Hepatocyte (in vitro differentiated cells): ENCODE data around the gene ANG. TPM values are rescaled to one million over a fixed set of nuclear protein-coding genes. Genes with fewer than 3 reads are reported as not detected.

Experiments used
- DNase-seq: peaks from one replicate; pipeline ENCODE4 v3.0.0-alpha.2; 2016; ENCODE audit warnings: low spot score
- H2AFZ ChIP-seq: fragments of 200-600 bp; sonication (generic); 2 replicates; pipeline ENCODE4 v1.6.0; 2016; ENCODE audit warnings: antibody characterized with exemption, mild to moderate bottlenecking
- H3K27ac ChIP-seq: fragments of 200-600 bp; sonication (generic); 2 replicates; pipeline ENCODE4 v1.5.1; 2016; ENCODE audit warnings: mild to moderate bottlenecking
- H3K27me3 ChIP-seq: fragments of 200-600 bp; sonication (generic); 2 replicates; pipeline ENCODE4 v1.6.1; 2016
- H3K36me3 ChIP-seq: fragments of 200-600 bp; sonication (generic); replicated peaks from 2 replicates; pipeline ENCODE4 v1.5.1; 2016; ENCODE audit warnings: low read depth; ENCODE audit not compliant: insufficient read depth
- H3K4me1 ChIP-seq: fragments of 200-600 bp; sonication (generic); 2 replicates; pipeline ENCODE4 v1.5.1; 2016; ENCODE audit warnings: mild to moderate bottlenecking, moderate library complexity; ENCODE audit not compliant: insufficient read depth
- H3K4me2 ChIP-seq: fragments of 200-600 bp; sonication (generic); 2 replicates; pipeline ENCODE4 v1.6.0; 2016
- H3K4me3 ChIP-seq: fragments of 200-600 bp; sonication (generic); 2 replicates; pipeline ENCODE4 v1.5.1; 2016; ENCODE audit warnings: mild to moderate bottlenecking
- H3K79me2 ChIP-seq: fragments of 200-600 bp; sonication (generic); 2 replicates; pipeline ENCODE4 v1.6.0; 2017; ENCODE audit warnings: mild to moderate bottlenecking
- H3K9me2 ChIP-seq: fragments of 200-600 bp; sonication (generic); replicated peaks from 2 replicates; pipeline ENCODE4 v1.6.0; 2017; ENCODE audit warnings: mild to moderate bottlenecking; ENCODE audit not compliant: insufficient read depth
- H3K9me3 ChIP-seq: fragments of 200-600 bp; sonication (generic); 2 replicates; pipeline ENCODE4 v1.5.1; 2016; ENCODE audit warnings: low read depth, mild to moderate bottlenecking
- H4K20me1 ChIP-seq: fragments of 200-600 bp; sonication (generic); 2 replicates; pipeline ENCODE4 v1.6.0; 2016; ENCODE audit warnings: mild to moderate bottlenecking; ENCODE audit not compliant: insufficient read depth, poor library complexity, severe bottlenecking
- EZH2 ChIP-seq: fragments of 200-600 bp; sonication (generic); IDR thresholded peaks from 2 replicates; pipeline ENCODE4 v1.6.1; 2016; ENCODE audit warnings: antibody characterized with exemption, mild to moderate bottlenecking, borderline replicate concordance
- EZH2phosphoT487 ChIP-seq: fragments of 200-600 bp; sonication (generic); IDR thresholded peaks from one replicate; pipeline ENCODE4 v1.6.1; 2018; ENCODE audit warnings: antibody characterized with exemption, mild to moderate bottlenecking, low read depth, moderate library complexity; ENCODE audit not compliant: unreplicated experiment, severe bottlenecking
- WGBS: methylation state at CpG from one replicate; pipeline ENCODE4 v1.1.6; 2016; ENCODE audit warnings: low lambda C conversion rate; ENCODE audit errors: missing lambda C conversion rate; 5-methylcytosine and 5-hydroxymethylcytosine counted together
- polyA plus RNA-seq: library from polyadenylated mRNA; unstranded; fragments of >200 nt; fragmentation: Nextera tagmentation; extraction: Ambion mirVana; gene quantifications from 2 replicates; pipeline ENCODE4 v1.2.1, GENCODE V29; 2016
- total RNA-seq: library from RNA; depleted of rRNA; stranded (reverse); fragments of >200 nt; gene quantifications from 2 replicates; pipeline ENCODE4 v1.2.3, GENCODE V29; 2014
- TF ChIP-seq, protein P1 (sequence below): fragments of 200-600 bp; sonication (generic); IDR thresholded peaks from 2 replicates; pipeline ENCODE4 v1.5.1; 2016; ENCODE audit warnings: antibody characterized with exemption, mild to moderate bottlenecking; ENCODE audit not compliant: poor library complexity

The ANG gene
- total and polyA plus RNA-seq, 2 experiments from 2014 or later, result 79.1 to 103 TPM

DNA sequence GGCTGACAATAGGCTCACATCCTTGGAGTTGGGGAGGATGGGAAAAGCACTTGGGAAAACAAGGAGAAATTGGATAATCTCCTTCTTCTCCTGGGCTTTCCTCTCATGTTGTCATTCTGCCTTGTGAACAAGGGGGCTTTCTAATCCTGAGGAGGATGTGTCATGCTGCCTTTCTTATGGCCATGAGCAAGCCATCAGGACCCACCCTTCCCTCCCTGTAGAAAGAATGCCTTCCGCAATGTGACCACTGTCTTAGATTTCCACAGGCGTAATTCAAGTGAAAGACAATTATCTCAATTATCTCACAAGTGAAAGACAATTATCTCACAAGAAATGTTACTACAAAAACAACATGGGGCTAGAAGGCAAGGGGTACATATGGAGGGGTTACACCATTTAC is 44.0 kb upstream of the ANG start:
- Histone ChIP-seq H2AFZ (no peak overlapping the region), H3K4me2 (no peak overlapping the region), H3K4me3 (no peak overlapping the region), H3K27ac (no peak overlapping the region), H3K9me2 (no peaks in the 10 kb centered on the region), H3K9me3 (no peaks in the 10 kb centered on the region), H4K20me1 (no peaks in the 10 kb centered on the region), H3K27me3 (peaks cover 8% of the 10 kb centered on the region), H3K4me1 (no peaks in the 10 kb centered on the region), H3K36me3 (no peaks in the 10 kb centered on the region), H3K79me2 (no peaks in the 10 kb centered on the region)
- TF ChIP-seq, protein P1, sequence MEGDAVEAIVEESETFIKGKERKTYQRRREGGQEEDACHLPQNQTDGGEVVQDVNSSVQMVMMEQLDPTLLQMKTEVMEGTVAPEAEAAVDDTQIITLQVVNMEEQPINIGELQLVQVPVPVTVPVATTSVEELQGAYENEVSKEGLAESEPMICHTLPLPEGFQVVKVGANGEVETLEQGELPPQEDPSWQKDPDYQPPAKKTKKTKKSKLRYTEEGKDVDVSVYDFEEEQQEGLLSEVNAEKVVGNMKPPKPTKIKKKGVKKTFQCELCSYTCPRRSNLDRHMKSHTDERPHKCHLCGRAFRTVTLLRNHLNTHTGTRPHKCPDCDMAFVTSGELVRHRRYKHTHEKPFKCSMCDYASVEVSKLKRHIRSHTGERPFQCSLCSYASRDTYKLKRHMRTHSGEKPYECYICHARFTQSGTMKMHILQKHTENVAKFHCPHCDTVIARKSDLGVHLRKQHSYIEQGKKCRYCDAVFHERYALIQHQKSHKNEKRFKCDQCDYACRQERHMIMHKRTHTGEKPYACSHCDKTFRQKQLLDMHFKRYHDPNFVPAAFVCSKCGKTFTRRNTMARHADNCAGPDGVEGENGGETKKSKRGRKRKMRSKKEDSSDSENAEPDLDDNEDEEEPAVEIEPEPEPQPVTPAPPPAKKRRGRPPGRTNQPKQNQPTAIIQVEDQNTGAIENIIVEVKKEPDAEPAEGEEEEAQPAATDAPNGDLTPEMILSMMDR, result no peak
- TF ChIP-seq EZH2phosphoT487, result no peak
- no peak for TF ChIP-seq EZH2
- 83% methylated on average over 2 of the region's 2 CpGs for WGBS
- DNase-seq, result no peak

DNA sequence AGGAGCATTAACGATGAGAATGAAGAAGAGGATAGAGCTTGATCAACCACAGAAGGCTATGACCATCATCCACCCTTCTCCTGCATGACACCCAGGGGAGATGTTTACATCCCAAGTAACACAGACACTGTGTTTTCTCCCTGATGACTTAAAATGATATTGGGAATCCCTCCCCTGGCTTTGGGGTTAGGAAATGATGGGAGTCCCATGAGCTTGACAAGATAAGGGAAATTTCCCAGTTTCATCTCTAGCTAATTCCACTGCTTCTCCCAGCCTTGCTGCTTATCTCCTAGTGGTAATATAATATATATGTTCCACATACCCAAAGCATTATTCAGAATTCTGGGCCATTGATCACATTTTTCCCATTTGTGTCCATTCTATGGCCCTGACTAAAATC is 43.1 kb upstream of the ANG start:
- Histone ChIP-seq H3K4me1 (no peaks in the 10 kb centered on the region), H3K9me3 (no peaks in the 10 kb centered on the region), H3K4me2 (no peak overlapping the region), H3K4me3 (no peak overlapping the region), H2AFZ (no peak overlapping the region), H4K20me1 (no peaks in the 10 kb centered on the region), H3K36me3 (no peaks in the 10 kb centered on the region), H3K27me3 (peaks cover 8% of the 10 kb centered on the region), H3K9me2 (no peaks in the 10 kb centered on the region), H3K27ac (no peak overlapping the region), H3K79me2 (no peaks in the 10 kb centered on the region)
- 77% methylated on average over 1 of the region's 1 CpG for WGBS
- no peak for DNase-seq
- TF ChIP-seq, protein P1, result no peak
- TF ChIP-seq EZH2phosphoT487, result no peak
- TF ChIP-seq EZH2, result no peak

DNA sequence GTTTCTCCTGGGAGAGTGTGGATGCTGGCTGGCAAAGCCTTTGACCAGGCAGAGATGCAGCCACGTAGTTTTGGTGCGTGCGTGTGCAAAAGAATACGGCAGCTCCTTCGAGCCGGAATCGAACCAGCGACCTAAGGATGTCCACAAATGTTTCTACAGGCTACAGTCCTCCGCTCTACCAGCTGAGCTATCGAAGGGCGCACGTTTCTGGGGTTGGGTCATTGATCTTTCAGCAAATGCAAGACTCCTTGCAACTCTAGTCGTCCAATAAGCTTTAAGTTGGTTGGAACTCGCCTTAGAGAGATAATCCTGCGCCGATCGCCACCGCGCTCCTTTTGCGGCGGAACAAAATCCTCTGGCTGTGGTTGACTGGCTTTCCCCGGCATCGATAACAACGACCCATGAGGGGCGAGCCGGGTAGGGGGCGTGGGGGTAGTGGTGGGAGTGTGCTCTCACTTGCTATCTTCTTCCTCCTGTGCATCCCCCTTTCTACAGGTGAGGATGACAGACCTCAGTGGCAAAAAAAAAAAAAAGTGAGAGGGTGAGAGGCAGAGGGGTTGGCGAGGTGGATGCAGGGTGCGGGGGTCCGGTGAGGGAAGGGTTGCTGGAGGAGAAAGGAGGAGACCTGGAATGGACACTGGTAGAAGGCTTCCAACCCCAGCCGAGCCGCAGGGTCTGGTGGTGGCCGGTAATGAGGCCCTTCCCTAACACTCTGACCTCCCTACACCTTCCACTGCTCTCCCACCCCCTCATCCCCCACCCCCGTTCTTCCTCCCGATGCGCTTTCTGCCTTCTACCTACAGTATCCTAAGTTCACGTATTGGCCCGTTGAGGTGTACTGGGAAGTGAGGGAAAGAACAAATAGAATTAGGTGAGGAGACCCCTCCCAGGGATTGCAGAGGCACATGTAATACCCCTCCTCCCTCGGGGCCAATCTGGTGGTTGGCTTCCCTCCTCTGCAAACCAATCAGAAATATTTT is 35.3 kb upstream of the ANG start:
- Histone ChIP-seq H4K20me1 (no peaks in the 10 kb centered on the region), H3K9me3 (no peaks in the 10 kb centered on the region), H3K4me3 (peak overlapping the region; percentile 15), H3K36me3 (no peaks in the 10 kb centered on the region), H2AFZ (no peak overlapping the region), H3K27me3 (peaks cover 54% of the 10 kb centered on the region), H3K4me2 (peak overlapping the region; percentile 76), H3K4me1 (no peaks in the 10 kb centered on the region), H3K9me2 (no peaks in the 10 kb centered on the region), H3K27ac (no peak overlapping the region), H3K79me2 (no peaks in the 10 kb centered on the region)
- TF ChIP-seq EZH2phosphoT487, result no peak
- peak; percentile 40 for TF ChIP-seq EZH2
- TF ChIP-seq, protein P1, result no peak
- WGBS, result 3% methylated on average over 38 of the region's 39 CpGs
- peak; percentile 59 for DNase-seq
